Nephron (organoid): ENCODE data around the gene HRAS.
A peak's percentile ranks its signal among the peaks of the same experiment; 100 is the strongest.

Source experiments
- H3K27ac Mint-ChIP-seq, 3 experiments: 2 replicates each; pipeline ENCODE4 v1.8.0; 2020; ENCODE audit warnings: mixed read lengths in 3 of 3, mild to moderate bottlenecking in 2 of 3, moderate library complexity in 1 of 3
- H3K27me3 Mint-ChIP-seq: 2 replicates; pipeline ENCODE4 v1.8.0; 2021; ENCODE audit warnings: low read depth, mild to moderate bottlenecking, moderate library complexity, mixed read lengths
- H3K36me3 Mint-ChIP-seq: 2 replicates; pipeline ENCODE4 v1.8.0; 2020; ENCODE audit warnings: low read depth, mixed read lengths
- H3K4me1 Mint-ChIP-seq: 2 replicates; pipeline ENCODE4 v1.8.0; 2020; ENCODE audit warnings: mixed read lengths
- H3K4me3 Mint-ChIP-seq, 3 experiments: 2 replicates each; pipeline ENCODE4 v1.8.0; 2020; ENCODE audit warnings: mild to moderate bottlenecking in 3 of 3, mixed read lengths in 3 of 3, moderate library complexity in 2 of 3
- H3K9me3 Mint-ChIP-seq: 2 replicates; pipeline ENCODE4 v1.8.0; 2020; ENCODE audit warnings: mixed read lengths
- CTCF ChIP-seq, 3 experiments: fragments of 200-600 bp; sonication (generic); IDR thresholded peaks; one replicate each; pipeline ENCODE4 v1.5.0; 2021; ENCODE audit warnings: antibody characterized with exemption in 3 of 3; ENCODE audit not compliant: unreplicated experiment in 3 of 3

HRAS gene

GRCh38 chr11:568306-569157 lies 33.2 kb upstream of the HRAS start:
- TF ChIP-seq CTCF (IDR thresholded peaks at IDR 0.05; ENCODE audit: unreplicated experiment in 3 of 3), result no peak
- no peaks in the 10 kb centered on the region for H3K4me1 Mint-ChIP-seq
- H3K27ac Mint-ChIP-seq, result peak overlapping the region in 1 of 3 experiments; percentile 69

GRCh38 chr11:567629-568292 lies 32.4 kb upstream of the HRAS start:
- peak overlapping the region in 1 of 3 experiments; percentile 23 for H3K27ac Mint-ChIP-seq
- no peaks in the 10 kb centered on the region for H3K9me3 Mint-ChIP-seq
- H3K4me1 Mint-ChIP-seq, result no peaks in the 10 kb centered on the region
- H3K36me3 Mint-ChIP-seq, result no peaks in the 10 kb centered on the region
- peak overlapping the region; percentile 83 to 88 (median 86) for H3K4me3 Mint-ChIP-seq
- H3K27me3 Mint-ChIP-seq, result no peaks in the 10 kb centered on the region
- no peak for TF ChIP-seq CTCF (IDR thresholded peaks at IDR 0.05; ENCODE audit: unreplicated experiment in 3 of 3)

More at GRCh38 chr11:568306-569157, 33.2 kb upstream of the HRAS start:
- Mint-ChIP-seq H3K36me3 (no peaks in the 10 kb centered on the region), H3K9me3 (no peaks in the 10 kb centered on the region), H3K27me3 (peaks cover 4% of the 10 kb centered on the region), H3K4me3 (peak overlapping the region; percentile 80 to 84 (median 82))

- Mint-ChIP-seq H3K4me3 (peak overlapping the region; percentile 83 to 88 (median 86)), H3K27me3 (no peaks in the 10 kb centered on the region), H3K4me1 (no peaks in the 10 kb centered on the region), H3K36me3 (no peaks in the 10 kb centered on the region), H3K27ac (no peak overlapping the region), H3K9me3 (no peaks in the 10 kb centered on the region)
- no peak for TF ChIP-seq CTCF (IDR thresholded peaks at IDR 0.05; ENCODE audit: unreplicated experiment in 3 of 3)
Measured at GRCh38 chr11:567011-567628, 31.7 kb upstream of the HRAS start.

GRCh38 chr11:565921-566509 lies 30.6 kb upstream of the HRAS start:
- H3K27ac Mint-ChIP-seq, result no peak overlapping the region
- peak overlapping the region in 1 of 3 experiments; percentile 21 for H3K4me3 Mint-ChIP-seq
- no peaks in the 10 kb centered on the region for H3K27me3 Mint-ChIP-seq
- H3K36me3 Mint-ChIP-seq, result no peaks in the 10 kb centered on the region
- no peak for TF ChIP-seq CTCF (IDR thresholded peaks at IDR 0.05; ENCODE audit: unreplicated experiment in 3 of 3)
- no peaks in the 10 kb centered on the region for H3K4me1 Mint-ChIP-seq
- no peaks in the 10 kb centered on the region for H3K9me3 Mint-ChIP-seq

GRCh38 chr11:563812-564578 lies 28.6 kb upstream of the HRAS start:
- H3K4me1 Mint-ChIP-seq, result peaks cover 5% of the 10 kb centered on the region
- H3K36me3 Mint-ChIP-seq, result no peaks in the 10 kb centered on the region
- H3K4me3 Mint-ChIP-seq, result peak overlapping the region; percentile 17 to 51 (median 34)
- peaks cover 9% of the 10 kb centered on the region for H3K27me3 Mint-ChIP-seq
- H3K9me3 Mint-ChIP-seq, result no peaks in the 10 kb centered on the region
- H3K27ac Mint-ChIP-seq, result no peak overlapping the region
- no peak for TF ChIP-seq CTCF (IDR thresholded peaks at IDR 0.05; ENCODE audit: unreplicated experiment in 3 of 3)
